Measurements from ENCODE around the gene IZUMO3. TPM values are rescaled to one million over a fixed set of nuclear protein-coding genes. Genes with fewer than 3 reads are reported as not detected.
"Not testable (repeated sequence)": the region's sequence is repeated elsewhere in the genome, so short reads cannot be mapped to it uniquely, and the experiment has no call there.

IZUMO3 gene, protein sequence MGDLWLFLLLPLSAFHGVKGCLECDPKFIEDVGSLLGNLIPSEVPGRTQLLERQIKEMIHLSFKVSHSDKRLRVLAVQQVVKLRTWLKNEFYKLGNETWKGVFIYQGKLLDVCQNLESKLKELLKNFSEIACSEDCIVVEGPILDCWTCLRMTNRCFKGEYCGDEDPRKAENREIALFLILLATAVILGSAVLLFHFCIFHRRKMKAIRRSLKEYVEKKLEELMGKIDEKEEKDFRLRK
- not detected for total RNA-seq

DNA sequence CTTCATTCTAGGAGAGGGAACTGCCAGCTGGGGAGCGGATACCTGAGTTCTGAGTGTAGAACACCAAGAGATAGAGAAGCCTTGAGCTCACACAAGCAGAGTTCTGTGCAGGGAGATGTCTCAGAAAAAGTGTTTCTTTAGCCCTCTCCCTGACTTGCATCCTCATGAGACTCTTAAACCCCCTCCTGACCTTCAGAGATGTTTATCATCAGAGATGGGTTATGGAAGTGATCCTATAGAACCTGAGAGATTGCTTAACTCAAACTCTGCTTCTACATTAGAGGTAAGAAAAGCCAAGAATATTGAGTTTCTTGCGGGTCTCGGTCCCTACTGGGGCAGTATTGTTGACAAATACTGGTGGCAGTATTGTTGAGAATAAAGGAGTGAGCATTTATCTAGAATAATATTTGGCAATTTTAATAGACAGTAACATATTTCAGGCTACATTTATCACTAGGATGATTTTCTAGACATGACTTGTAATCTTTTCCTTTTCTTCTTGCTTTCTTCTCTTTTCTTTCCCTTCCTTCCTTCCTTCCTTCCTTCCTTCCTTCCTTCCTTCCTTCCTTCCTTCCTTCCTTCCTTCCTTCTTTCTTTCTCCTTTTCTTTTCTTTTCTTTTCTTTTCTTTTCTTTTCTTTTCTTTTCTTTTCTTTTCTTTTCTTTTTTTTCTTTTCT is at the start of gene IZUMO3:
Gene IZUMO3 (minus strand): TSS at position 51 of the 676 bp plus-strand sequence. CDS start 248 bp downstream, outside the sequence.
- FAIRE-seq (no peak), DNase-seq (ENCODE audit: low spot score in 2 of 2) (no peak)

DNA sequence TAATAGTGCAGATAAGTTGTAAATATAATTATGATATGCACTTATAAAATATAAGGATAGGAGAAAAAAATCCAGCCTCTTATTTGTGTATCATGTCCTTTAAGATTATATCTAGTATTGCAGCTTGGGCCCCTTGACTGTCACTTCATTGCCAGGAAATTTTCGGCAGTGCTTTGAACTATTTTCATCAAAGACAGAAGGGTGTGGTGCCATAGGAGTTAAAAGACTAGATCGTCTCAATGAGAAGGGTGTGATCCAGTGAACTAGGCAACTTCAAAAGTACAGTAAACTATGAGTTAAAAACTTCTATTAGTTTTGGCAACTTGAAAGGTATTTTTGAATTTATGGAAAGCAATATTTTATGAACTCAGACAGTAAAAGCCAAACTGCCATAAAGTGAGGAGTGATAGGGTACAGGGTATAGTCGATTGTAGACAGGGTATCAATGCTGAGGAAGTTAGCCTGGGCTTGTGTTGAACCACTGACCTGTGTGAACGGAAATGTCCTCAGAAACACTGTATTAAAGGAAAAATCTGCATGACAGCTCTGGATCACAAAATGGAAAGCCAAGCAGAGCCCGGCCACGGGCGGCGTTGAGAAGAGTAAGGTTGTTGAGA is 48.6 kb upstream of the IZUMO3 start:
- DNase-seq (ENCODE audit: low spot score in 2 of 2) (no peak), FAIRE-seq (no peak)

DNA sequence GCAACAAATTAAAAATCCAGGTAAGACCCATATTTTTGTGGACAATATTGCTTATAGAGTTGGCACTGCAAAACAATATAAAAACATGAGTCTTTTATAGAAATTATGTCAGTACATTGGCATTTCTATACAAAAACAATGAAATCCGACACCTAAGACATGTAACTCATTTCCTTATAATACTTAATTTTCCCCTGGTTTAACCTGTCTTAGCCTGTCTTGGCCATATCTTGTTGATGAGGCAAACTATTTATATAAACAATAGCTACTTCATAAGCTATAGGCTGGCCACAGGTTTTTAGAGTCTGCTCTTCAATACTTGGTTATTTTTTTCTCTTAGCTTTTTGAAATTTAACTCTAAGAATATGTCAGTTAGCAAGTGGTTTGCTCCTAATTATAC is 44.7 kb upstream of the IZUMO3 start:
- no peak for FAIRE-seq
- no peak for DNase-seq (ENCODE audit: low spot score in 2 of 2)

DNA sequence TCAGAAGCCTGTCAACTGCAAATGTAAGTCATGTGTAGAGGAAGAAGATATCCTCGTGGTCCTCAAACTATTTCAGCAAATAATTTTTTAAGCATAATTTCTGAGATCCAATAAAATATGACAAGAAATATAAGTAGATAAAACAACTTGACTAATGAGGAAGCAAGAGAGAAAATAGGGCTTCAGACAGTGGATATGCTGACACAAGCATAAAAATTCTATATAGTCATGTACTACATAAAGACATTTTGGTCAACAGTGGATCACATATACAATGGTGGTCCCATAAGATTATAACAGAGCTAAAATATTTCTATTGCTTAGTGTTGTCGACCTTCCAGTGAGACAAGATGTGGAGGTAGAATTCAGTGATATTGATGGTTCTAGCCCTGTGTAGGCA is 42.2 kb upstream of the IZUMO3 start:
- FAIRE-seq (no peak), DNase-seq (ENCODE audit: low spot score in 2 of 2) (no peak)

DNA sequence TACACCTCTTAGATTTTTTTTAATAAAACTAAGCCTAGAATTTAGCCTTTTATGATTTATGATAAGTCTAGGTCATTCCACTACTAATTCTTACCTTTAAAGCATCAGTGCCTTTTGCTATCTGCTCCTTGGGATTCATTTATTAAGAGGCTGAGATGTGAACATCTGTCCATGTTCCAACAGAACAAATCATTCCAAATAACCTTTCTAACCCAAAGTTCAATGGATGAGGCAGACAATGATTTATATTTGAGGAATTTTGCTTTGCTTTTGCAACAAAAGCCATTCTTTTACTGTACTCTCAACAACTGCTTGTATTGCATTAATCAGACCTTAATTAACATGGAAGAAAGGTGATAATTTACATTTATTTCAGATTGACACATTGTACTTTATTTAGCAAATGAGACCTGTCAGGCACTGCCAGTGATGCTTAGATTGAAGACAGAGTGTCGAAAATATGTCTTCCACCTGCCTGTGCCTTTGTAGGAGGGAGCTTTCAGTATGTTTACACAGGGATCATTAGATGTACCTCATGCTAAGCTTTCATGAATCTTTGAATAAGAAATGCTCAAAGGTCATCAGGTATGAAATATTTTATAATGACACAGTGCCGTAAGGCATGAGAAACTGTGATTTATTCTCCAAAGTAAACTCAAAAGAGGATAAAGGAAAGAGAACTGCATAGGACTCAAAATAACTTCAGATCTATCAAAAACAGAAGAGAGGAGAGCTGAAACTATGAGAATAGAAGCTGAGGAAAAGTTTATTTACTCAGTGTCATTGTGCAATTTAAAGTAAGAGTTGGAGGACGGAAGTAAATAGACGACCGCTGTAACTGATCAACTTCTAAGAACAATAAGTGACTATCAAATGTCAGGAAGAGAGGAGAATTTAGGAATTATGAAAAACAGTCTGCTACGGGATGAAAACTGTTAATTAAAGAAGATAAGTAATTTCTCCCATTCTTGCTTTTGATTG is 36.7 kb upstream of the IZUMO3 start:
- FAIRE-seq (no peak), DNase-seq (ENCODE audit: low spot score in 2 of 2) (no peak)

DNA sequence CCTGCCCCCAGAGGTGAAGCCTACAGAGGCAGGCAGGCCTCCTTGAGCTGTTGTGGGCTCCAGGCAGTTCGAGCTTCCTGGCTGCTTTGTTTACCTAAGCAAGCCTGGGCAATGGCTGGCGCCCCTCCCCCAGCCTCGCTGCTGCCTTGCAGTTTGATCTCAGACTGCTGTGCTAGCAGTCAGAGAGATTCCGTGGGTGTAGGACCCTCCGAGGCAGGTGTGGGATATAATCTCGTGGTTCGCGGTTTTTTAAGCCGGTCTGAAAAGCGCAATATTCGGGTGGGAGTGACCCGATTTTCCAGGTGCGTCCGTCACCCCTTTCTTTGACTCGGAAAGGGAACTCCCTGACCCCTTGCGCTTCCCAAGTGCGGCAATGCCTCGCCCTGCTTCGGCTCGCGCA is 34.3 kb upstream of the IZUMO3 start:
- not testable (repeated sequence) for DNase-seq (ENCODE audit: low spot score in 2 of 2); FAIRE-seq

DNA sequence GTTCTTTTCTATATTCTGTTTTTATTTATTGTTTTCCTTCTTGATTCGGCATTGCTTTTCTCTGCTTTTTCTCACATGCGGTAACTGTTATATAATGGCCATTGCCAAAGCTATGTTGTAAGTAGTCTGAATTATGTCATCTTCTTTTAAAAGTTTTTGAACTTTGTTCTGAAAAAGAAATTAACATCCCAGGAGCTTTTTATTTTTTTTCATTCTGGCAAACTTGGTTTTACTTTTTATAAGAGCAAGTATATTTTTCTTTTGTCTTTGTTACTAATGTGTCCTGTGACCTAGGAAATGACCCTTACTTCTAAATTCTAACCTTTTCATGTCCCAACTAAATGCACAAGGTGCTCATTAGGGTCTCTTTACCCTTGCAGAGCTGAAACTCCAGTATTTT is 26.7 kb upstream of the IZUMO3 start:
- FAIRE-seq: no peak
- no peak for DNase-seq (ENCODE audit: low spot score in 2 of 2)

DNA sequence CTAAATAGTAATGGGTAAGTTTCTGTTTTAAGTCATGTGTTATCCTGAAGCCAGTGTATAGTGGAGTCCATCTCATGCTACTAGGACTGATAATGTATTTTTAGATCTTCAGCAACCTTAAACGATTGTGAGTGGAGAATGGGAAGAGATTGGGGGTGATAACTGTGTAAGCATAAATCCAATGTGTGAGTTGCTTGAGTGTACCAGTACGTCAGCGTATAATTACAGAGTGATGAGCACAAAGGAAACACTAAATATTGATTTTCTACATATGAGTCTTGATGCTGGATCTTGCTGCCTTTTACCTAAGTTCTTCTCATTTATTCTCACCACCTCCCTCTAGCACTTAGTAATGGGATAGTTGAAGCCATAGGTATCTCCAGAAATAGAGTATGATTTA is 16.3 kb upstream of the IZUMO3 start:
- no peak for FAIRE-seq
- no peak for DNase-seq (ENCODE audit: low spot score in 2 of 2)

DNA sequence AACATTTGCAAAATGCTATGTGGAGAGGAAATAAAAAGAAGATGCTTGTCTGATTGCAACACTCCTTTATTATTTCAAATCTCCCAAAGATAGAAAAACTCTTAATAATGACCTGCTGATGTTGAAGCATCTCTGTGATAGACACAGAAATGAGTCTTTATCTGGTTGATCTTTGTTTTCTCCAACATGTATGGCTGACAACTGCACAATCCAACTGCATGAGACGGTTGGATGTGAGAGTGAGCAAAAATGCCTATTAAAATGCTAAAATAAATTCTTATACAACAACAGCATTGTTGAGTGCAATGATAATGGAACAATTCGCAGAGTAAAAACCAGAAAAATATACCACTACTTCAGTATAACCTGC is 7.5 kb upstream of the IZUMO3 start:
- DNase-seq (ENCODE audit: low spot score in 2 of 2) (no peak), FAIRE-seq (no peak)

DNA sequence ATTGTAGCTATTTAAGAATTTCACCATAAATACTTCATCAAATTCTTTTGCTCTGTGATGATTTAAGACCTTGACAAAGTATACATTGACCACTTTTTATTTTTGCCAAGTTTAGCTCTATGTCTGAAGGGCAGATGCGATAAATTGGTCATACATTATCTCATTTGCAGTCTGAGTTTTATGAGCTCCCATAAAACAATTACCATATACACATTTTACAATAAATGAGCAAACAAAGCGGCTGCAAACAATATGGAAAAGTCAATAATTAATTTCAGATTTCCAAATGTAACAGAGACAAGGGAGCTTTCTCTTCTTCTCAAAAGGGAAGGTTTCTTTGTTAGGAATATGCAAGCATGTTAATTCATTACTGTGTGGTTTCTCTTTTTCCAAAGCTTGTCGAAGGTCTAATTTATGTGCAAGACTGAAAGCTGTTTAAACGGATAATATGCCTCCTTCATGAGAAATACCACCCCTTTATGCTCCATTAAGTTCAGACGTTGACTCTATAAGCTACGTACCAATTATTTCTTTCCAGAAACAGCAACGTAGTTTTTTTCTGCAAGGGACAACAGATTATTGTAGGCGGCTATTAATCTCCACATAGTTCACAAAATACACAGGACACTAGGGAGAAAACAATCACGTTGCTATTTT is 7.0 kb upstream of the IZUMO3 start:
- DNase-seq (ENCODE audit: low spot score in 2 of 2) (no peak), FAIRE-seq (no peak)

DNA sequence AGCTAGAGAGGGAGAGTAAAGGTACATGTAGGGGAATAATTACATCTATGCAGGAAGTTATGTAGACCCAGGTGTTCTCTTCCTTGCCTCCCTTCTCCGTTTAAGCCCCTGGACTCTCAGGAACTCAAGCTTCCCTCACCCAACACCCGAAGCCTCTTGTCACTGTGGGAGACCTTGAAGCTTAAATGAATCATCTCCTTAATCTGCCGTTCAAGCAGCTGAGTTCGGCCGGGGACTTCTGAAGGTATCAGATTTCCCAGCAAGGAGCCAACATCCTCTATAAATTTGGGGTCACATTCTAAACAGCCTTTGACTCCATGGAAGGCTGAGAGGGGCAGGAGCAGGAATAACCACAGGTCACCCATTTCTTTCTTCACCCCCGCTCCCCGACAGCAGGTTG is 412 bp downstream of the IZUMO3 start:
- FAIRE-seq (no peak), DNase-seq (ENCODE audit: low spot score in 2 of 2) (no peak)

DNA sequence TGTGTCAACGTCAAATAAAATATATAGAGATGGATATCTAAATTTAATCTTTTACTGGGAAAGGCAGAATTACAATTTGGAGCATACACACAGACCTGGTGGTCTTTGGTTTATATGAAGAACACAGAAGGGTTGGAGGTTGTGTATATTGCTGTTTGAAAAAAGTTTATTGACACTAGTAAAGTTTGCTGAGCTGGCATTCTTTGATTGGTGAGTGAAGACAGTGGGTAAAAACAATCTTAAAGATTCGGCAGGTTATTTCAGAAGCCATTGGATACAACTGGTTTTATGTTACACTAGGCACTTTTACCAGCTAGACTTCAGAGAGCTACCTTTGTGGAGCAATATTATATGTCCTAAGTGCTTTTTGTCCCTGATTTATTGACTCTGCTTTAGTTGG is 27.2 kb downstream of the IZUMO3 start:
- FAIRE-seq (no peak), DNase-seq (ENCODE audit: low spot score in 2 of 2) (no peak)

DNA sequence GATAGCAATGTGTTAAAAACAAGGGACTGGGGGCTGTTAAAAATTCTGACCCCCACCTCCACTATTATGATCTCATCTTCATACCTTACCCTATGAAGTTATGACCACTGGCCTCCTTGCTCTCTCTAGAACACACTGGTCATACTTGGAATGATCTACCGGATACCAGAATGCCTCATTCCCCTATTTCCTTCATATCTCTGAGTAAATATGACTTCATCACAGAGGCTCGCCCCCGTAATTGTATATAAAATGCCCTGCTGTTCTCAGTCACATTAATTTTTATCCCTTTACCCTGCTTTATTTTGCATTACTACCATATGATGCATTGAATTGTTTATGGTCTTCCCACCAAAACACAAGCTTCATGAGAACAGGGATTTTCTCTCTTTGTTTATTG is 29.2 kb downstream of the IZUMO3 start:
- FAIRE-seq (no peak), DNase-seq (ENCODE audit: low spot score in 2 of 2) (no peak)

DNA sequence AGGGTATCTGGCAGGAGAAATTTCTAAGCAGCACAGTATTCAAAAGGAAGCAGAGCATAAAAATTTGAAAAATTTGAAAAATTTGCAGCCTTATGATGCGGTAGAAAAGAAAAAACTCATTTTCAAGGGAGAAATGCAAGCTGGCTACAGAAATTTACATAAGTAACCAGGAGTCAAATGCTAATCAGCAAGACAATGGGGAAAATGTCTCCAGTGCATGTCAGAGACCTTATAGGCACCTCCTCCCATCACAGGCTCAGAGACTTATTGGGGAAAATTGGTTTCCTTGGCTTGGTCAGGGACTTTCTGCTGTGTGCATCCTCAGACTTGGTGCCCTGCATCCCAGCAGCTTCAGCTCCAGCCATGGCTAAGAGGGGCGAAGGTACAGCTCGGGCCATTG is 35.8 kb downstream of the IZUMO3 start:
- no peak for DNase-seq (ENCODE audit: low spot score in 2 of 2)

DNA sequence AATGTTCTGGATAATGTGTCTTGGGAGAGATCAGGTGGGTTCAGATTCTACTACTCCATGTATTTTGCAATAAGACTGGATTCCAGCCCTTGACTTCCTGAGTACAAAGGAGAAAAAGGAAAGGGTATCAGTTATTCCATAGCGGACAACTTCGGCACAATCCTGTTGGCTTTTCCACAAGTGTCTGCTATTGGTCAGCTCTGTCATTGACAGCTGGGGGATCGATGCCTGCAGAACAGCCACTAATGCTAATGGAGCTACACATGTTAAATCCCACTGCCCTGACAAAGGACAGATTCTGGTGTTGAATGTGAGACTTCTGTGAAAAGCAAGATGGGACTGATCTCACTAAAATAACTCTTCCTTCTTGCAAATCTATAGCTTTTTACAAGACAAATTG is 41.2 kb downstream of the IZUMO3 start:
- FAIRE-seq (no peak), DNase-seq (ENCODE audit: low spot score in 2 of 2) (no peak)

More for the DNA sequence above, 35.8 kb downstream of the IZUMO3 start:
- no peak for FAIRE-seq

DNA sequence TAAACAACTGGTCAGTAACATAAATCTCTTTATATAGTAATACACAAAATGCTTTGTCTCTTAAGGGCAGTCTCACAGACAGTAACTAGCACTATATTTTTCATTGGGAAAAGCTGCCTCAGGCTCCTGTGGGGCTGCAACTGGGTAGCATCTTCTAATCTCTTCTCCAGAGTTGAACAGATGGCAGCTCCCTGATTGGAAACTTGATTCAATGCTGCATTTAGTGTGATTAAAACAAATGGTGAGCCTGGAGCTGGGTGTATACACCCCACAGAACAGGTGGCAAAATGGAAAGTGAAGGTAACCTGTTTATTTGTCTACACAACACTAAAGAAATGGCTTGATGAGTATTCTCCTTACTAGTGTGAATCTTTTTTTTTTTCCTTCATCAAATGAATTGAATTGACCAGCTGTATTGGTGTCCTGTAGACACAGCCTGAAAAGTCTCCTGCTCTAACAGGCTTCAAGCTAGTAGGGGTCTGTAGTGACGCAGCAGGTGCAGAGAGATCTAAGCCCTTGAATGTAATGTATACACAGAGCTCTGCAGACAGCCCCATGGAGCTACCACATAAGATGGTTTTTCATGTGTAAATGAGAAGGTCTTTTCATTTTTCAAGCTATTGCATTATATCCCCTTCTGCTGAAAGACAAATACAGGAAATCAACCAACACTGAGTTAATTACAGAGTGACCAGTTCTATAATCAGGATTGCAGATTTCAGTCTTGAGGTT is 43.3 kb downstream of the IZUMO3 start:
- FAIRE-seq (no peak), DNase-seq (ENCODE audit: low spot score in 2 of 2) (no peak)

DNA sequence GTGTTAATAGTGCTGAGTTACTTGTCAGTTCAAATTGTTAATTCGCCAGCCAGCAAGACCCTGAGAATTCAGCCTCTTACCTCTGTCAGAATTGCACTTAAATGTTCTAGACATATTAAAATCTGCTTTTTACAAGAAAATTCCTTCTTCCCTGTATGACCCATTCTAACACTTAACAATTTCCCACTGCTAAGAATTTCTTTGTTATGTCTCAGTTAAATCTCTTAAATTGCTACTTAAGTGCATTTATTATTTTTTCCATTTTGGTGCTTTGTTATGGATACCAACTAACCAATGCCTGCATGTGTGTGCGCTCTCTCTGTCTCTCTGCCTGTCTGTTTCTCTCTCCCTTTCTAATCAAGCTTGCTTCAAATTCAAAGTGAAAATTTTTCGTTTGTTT is 44.9 kb downstream of the IZUMO3 start:
- DNase-seq (ENCODE audit: low spot score in 2 of 2) (no peak), FAIRE-seq (no peak)

DNA sequence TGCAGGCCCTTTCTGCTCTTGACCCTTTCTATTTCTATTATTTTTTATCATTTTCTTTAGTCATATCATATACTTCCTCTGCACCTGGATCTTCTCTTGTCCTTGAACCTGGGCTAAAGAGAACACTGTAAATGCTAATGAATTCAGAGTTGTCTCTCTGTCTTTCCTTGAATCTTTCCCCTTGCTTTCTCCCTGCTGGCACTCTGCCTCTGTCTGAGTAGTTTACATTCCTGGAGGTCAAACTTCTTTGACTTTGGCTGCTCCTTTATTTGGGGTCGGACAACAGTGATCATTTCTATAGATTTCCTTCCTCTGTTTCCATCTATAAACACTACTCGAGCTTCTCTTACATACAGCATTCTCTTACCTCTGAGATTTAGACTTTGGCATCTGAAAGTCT is 47.1 kb downstream of the IZUMO3 start:
- DNase-seq (ENCODE audit: low spot score in 2 of 2) (no peak), FAIRE-seq (no peak)

DNA sequence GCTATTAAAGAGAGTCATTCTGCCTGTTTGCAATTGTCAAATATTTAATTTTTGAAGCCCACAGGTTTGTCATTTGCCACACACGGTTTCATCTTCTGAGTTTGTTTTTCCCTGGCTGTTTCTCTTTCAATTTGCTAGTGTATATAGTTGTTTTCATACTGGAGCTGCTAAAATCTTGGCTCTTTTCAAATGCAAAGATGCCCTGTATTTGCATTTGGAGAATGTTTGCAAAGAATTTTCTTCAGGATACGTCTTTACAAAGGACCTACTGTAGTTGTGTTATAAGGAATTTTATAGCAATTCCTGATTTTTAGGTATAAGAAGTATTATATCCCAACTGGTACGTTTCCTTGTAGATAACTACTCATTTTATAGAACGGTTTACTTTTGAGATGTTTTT is 48.0 kb downstream of the IZUMO3 start:
- no peak for DNase-seq (ENCODE audit: low spot score in 2 of 2)
- FAIRE-seq: no peak
